Fibroblast of upper back skin (primary cell): ENCODE data around the gene TMBIM4.
"Not testable (repeated sequence)": the region's sequence is repeated elsewhere in the genome, so short reads cannot be mapped to it uniquely, and the experiment has no call there.

Experiments
- DNase-seq: peaks from one replicate; pipeline ENCODE4 v3.0.0-alpha.2; 2013

TMBIM4 gene

GRCh38 chr12:66182956-66183355, 13.2 kb upstream of the TMBIM4 start:
- DNase-seq = no peak

- no peak for DNase-seq
These were observed 6.5 kb upstream of the TMBIM4 start for GRCh38 chr12:66176105-66176900.

GRCh38 chr12:66174391-66175325, 4.9 kb upstream of the TMBIM4 start:
- DNase-seq = not testable (repeated sequence)

- DNase-seq = no peak
These were observed 810 bp upstream of the TMBIM4 start for GRCh38 chr12:66170606-66171005.

GRCh38 chr12:66168410-66168809, 1.4 kb downstream of the TMBIM4 start:
- no peak for DNase-seq

- no peak for DNase-seq
These were observed 3.2 kb downstream of the TMBIM4 start for GRCh38 chr12:66166561-66166960.

- DNase-seq = no peak
These were observed 4.7 kb downstream of the TMBIM4 start for GRCh38 chr12:66165141-66165540.

- DNase-seq = peak; percentile 20
These were observed 5.4 kb downstream of the TMBIM4 start for GRCh38 chr12:66164349-66164821.

GRCh38 chr12:66163289-66163688, 6.5 kb downstream of the TMBIM4 start:
- no peak for DNase-seq

- DNase-seq = no peak
These were observed 7.1 kb downstream of the TMBIM4 start for GRCh38 chr12:66162701-66163100.

- DNase-seq = no peak
These were observed 9.1 kb downstream of the TMBIM4 start for GRCh38 chr12:66160704-66161103.

- DNase-seq = no peak
These were observed 10.7 kb downstream of the TMBIM4 start for GRCh38 chr12:66159123-66159522.

- DNase-seq = no peak
These were observed 13.1 kb downstream of the TMBIM4 start for GRCh38 chr12:66156654-66157053.

GRCh38 chr12:66154776-66155175, 15.0 kb downstream of the TMBIM4 start:
- DNase-seq = no peak

GRCh38 chr12:66152732-66153131, 17.1 kb downstream of the TMBIM4 start:
- DNase-seq = peak; percentile 40

- DNase-seq = no peak
These were observed 19.9 kb downstream of the TMBIM4 start for GRCh38 chr12:66149702-66150398.

- peak; percentile 74 for DNase-seq
These were observed 24.7 kb downstream of the TMBIM4 start for GRCh38 chr12:66144791-66145754.

GRCh38 chr12:66143868-66144267, 25.9 kb downstream of the TMBIM4 start:
- DNase-seq = no peak

- DNase-seq = no peak
These were observed 27.0 kb downstream of the TMBIM4 start for GRCh38 chr12:66142826-66143225.

- no peak for DNase-seq
These were observed 28.5 kb downstream of the TMBIM4 start for GRCh38 chr12:66141299-66141698.

GRCh38 chr12:66140731-66141130, 29.1 kb downstream of the TMBIM4 start:
- no peak for DNase-seq

- DNase-seq = no peak
These were observed 30.5 kb downstream of the TMBIM4 start for GRCh38 chr12:66139328-66139727.
